ENCODE data around the gene RPL18.

RPL18 gene

DNA sequence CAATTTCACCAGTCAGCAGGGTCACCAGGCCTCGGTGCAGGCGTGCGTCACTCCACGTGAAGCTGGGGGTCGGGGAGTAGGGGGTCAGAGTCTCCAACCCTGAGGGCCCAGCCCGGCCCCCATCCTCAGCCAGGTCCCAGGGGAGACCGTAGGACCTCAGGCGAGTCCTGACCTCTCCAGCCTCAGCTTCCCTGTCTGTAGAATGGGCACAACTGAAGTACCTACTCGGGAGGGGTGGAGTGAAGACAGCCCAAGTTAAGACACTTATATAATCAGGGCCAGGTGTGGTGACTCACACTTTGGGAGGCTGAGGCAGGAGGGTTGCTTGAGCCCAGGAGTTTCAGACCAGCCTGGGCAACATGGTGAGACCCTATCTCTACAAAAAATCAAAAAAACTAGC is 15.1 kb downstream of the RPL18 start:
- TF ChIP-seq EZH2phosphoT487 (IDR thresholded peaks at IDR 0.05; ENCODE audit: borderline replicate concordance): no peak
- TF ChIP-seq, protein P1, sequence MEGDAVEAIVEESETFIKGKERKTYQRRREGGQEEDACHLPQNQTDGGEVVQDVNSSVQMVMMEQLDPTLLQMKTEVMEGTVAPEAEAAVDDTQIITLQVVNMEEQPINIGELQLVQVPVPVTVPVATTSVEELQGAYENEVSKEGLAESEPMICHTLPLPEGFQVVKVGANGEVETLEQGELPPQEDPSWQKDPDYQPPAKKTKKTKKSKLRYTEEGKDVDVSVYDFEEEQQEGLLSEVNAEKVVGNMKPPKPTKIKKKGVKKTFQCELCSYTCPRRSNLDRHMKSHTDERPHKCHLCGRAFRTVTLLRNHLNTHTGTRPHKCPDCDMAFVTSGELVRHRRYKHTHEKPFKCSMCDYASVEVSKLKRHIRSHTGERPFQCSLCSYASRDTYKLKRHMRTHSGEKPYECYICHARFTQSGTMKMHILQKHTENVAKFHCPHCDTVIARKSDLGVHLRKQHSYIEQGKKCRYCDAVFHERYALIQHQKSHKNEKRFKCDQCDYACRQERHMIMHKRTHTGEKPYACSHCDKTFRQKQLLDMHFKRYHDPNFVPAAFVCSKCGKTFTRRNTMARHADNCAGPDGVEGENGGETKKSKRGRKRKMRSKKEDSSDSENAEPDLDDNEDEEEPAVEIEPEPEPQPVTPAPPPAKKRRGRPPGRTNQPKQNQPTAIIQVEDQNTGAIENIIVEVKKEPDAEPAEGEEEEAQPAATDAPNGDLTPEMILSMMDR (conservative IDR thresholded peaks at IDR 0.05; ENCODE audit: low read length): no peak
- H3K9me2 ChIP-seq (replicated peaks; ENCODE audit: low read depth, low read length): no peaks in the 10 kb centered on the region
- no peaks in the 10 kb centered on the region for H3F3A ChIP-seq (ENCODE audit: low read depth)
- H4K20me1 ChIP-seq (ENCODE audit: insufficient read depth, low read length, poor library complexity, severe bottlenecking): no peaks in the 10 kb centered on the region
- no peak overlapping the region for H3K9ac ChIP-seq (ENCODE audit: low read depth, low read length, poor library complexity, severe bottlenecking)
- H2AFZ ChIP-seq (ENCODE audit: low read length): no peak overlapping the region
- no peak overlapping the region for H3K4me2 ChIP-seq (ENCODE audit: low read depth, low read length, poor library complexity, severe bottlenecking)
- no peak overlapping the region for H3K4me3 ChIP-seq (ENCODE audit: low read length, poor library complexity, severe bottlenecking)
- no peaks in the 10 kb centered on the region for H3K79me2 ChIP-seq (ENCODE audit: insufficient read depth, low read length)
- H3K36me3 ChIP-seq (ENCODE audit: insufficient read depth, low read length): no peaks in the 10 kb centered on the region
- no peaks in the 10 kb centered on the region for H3K9me3 ChIP-seq (ENCODE audit: insufficient read depth, low read depth, low read length)
- H3K27me3 ChIP-seq (ENCODE audit: insufficient read depth, low read length, poor library complexity, severe bottlenecking): no peaks in the 10 kb centered on the region
- H3K4me1 ChIP-seq (ENCODE audit: insufficient read depth, low read length, poor library complexity, severe bottlenecking): no peaks in the 10 kb centered on the region

DNA sequence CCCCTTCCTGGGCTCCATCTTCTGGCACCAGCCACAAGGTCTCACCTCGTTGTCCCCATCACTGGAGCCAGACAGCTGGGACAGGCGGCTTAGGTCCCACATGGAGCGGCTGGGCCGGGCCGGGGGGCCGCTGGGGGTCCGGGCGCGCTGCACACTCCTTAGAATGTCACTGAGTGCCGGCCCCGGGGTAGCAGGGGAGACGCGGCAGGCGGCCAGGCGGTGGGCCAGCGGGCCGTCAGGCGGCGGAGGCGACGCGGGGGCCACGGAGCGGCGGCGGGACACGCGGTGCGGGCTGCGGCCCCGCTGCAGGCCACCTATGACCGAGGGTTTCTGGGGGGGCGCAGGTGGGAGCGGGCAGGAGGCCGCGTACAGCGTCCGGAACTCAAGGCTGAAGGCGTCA is 15.5 kb downstream of the RPL18 start:
- H3K9ac ChIP-seq (ENCODE audit: low read depth, low read length, poor library complexity, severe bottlenecking): no peak overlapping the region
- no peaks in the 10 kb centered on the region for H4K20me1 ChIP-seq (ENCODE audit: insufficient read depth, low read length, poor library complexity, severe bottlenecking)
- no peak overlapping the region for H2AFZ ChIP-seq (ENCODE audit: low read length)
- no peaks in the 10 kb centered on the region for H3K36me3 ChIP-seq (ENCODE audit: insufficient read depth, low read length)
- H3K9me2 ChIP-seq (replicated peaks; ENCODE audit: low read depth, low read length): no peaks in the 10 kb centered on the region
- H3K4me1 ChIP-seq (ENCODE audit: insufficient read depth, low read length, poor library complexity, severe bottlenecking): no peaks in the 10 kb centered on the region
- H3K79me2 ChIP-seq (ENCODE audit: insufficient read depth, low read length): no peaks in the 10 kb centered on the region
- TF ChIP-seq EZH2phosphoT487 (IDR thresholded peaks at IDR 0.05; ENCODE audit: borderline replicate concordance): no peak
- no peak overlapping the region for H3K4me3 ChIP-seq (ENCODE audit: low read length, poor library complexity, severe bottlenecking)
- H3K9me3 ChIP-seq (ENCODE audit: insufficient read depth, low read depth, low read length): no peaks in the 10 kb centered on the region
- H3K4me2 ChIP-seq (ENCODE audit: low read depth, low read length, poor library complexity, severe bottlenecking): no peak overlapping the region
- no peaks in the 10 kb centered on the region for H3K27me3 ChIP-seq (ENCODE audit: insufficient read depth, low read length, poor library complexity, severe bottlenecking)
- no peaks in the 10 kb centered on the region for H3F3A ChIP-seq (ENCODE audit: low read depth)

DNA sequence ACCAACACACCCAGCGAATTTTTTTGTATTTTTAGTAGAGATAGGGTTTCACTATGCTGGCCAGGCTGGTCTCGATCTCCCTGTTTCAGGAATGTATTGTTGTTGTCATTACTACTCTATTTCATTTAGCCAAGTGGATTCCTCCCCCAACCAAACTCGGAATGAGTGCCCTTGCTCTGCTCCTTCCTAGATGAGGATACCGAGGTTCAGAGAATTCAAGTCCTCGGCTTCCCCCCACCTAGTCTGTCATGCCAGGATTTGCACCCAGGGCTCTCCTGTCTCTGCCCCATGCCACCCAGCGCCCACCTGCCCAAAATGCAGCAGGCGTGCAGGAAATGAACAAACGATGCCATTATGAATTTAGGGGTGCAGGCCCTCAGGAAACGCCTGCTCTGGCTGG is 16.0 kb downstream of the RPL18 start:
- Histone ChIP-seq H3F3A (ENCODE audit: low read depth) (no peaks in the 10 kb centered on the region), H3K4me1 (ENCODE audit: insufficient read depth, low read length, poor library complexity, severe bottlenecking) (no peaks in the 10 kb centered on the region), H3K36me3 (ENCODE audit: insufficient read depth, low read length) (no peaks in the 10 kb centered on the region), H3K27me3 (ENCODE audit: insufficient read depth, low read length, poor library complexity, severe bottlenecking) (no peaks in the 10 kb centered on the region), H3K9me3 (ENCODE audit: insufficient read depth, low read depth, low read length) (no peaks in the 10 kb centered on the region), H4K20me1 (ENCODE audit: insufficient read depth, low read length, poor library complexity, severe bottlenecking) (no peaks in the 10 kb centered on the region), H2AFZ (ENCODE audit: low read length) (no peak overlapping the region), H3K4me3 (ENCODE audit: low read length, poor library complexity, severe bottlenecking) (no peak overlapping the region), H3K9me2 (replicated peaks; ENCODE audit: low read depth, low read length) (no peaks in the 10 kb centered on the region), H3K4me2 (ENCODE audit: low read depth, low read length, poor library complexity, severe bottlenecking) (no peak overlapping the region), H3K9ac (ENCODE audit: low read depth, low read length, poor library complexity, severe bottlenecking) (no peak overlapping the region), H3K79me2 (ENCODE audit: insufficient read depth, low read length) (no peaks in the 10 kb centered on the region)
- TF ChIP-seq EZH2phosphoT487 (IDR thresholded peaks at IDR 0.05; ENCODE audit: borderline replicate concordance): no peak
- TF ChIP-seq, protein P1 (conservative IDR thresholded peaks at IDR 0.05; ENCODE audit: low read length): no peak

DNA sequence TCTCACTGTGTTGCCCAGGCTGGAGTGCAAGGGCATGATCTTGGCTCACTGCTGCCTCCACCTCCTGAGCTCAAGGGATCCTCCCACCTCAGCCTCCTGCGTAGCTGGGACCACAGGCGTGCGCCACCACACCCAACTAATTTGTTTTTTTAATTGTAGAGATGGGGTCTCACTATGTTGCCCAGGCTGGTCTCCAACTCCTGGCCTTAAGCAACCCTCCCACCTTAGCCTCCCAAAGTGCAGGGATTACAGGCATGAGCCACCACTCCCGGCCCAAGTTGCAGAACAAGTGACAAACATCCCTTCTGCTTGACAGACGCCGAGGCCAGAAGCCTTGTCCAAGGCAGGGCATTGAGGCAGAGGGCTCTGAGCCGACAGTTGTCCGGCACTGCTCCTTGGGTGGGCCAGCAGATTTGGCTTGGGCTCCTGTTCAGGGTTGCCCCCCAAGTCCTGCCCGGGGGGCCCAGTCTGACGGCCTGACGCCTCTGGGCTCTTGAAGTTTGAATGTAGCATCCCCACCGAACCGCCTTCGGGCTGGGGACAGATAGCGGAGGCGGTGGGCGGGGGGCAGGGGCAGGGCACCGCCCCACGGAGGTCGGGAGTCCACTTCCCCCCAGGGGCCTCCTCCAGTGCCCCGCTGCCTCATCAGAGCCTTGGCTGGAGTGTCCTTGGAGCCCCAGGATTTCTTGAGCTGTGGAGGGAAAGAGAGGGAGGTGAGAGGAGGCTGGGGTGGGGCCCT is 18.1 kb downstream of the RPL18 start:
- no peak for TF ChIP-seq EZH2phosphoT487 (IDR thresholded peaks at IDR 0.05; ENCODE audit: borderline replicate concordance)
- TF ChIP-seq, protein P1 (conservative IDR thresholded peaks at IDR 0.05; ENCODE audit: low read length): no peak
- H4K20me1 ChIP-seq (ENCODE audit: insufficient read depth, low read length, poor library complexity, severe bottlenecking): no peaks in the 10 kb centered on the region
- no peaks in the 10 kb centered on the region for H3K36me3 ChIP-seq (ENCODE audit: insufficient read depth, low read length)
- H3K27me3 ChIP-seq (ENCODE audit: insufficient read depth, low read length, poor library complexity, severe bottlenecking): no peaks in the 10 kb centered on the region
- no peak overlapping the region for H3K4me2 ChIP-seq (ENCODE audit: low read depth, low read length, poor library complexity, severe bottlenecking)
- H3K9me2 ChIP-seq (replicated peaks; ENCODE audit: low read depth, low read length): no peaks in the 10 kb centered on the region
- no peaks in the 10 kb centered on the region for H3K9me3 ChIP-seq (ENCODE audit: insufficient read depth, low read depth, low read length)
- H2AFZ ChIP-seq (ENCODE audit: low read length): no peak overlapping the region
- H3K4me1 ChIP-seq (ENCODE audit: insufficient read depth, low read length, poor library complexity, severe bottlenecking): no peaks in the 10 kb centered on the region
- no peak overlapping the region for H3K9ac ChIP-seq (ENCODE audit: low read depth, low read length, poor library complexity, severe bottlenecking)
- no peaks in the 10 kb centered on the region for H3F3A ChIP-seq (ENCODE audit: low read depth)
- H3K79me2 ChIP-seq (ENCODE audit: insufficient read depth, low read length): no peaks in the 10 kb centered on the region
- H3K4me3 ChIP-seq (ENCODE audit: low read length, poor library complexity, severe bottlenecking): no peak overlapping the region
